ENCODE results near the gene BIRC5.
"Not testable (repeated sequence)": the region's sequence is repeated elsewhere in the genome, so short reads cannot be mapped to it uniquely, and the experiment has no call there.

The BIRC5 gene

DNA sequence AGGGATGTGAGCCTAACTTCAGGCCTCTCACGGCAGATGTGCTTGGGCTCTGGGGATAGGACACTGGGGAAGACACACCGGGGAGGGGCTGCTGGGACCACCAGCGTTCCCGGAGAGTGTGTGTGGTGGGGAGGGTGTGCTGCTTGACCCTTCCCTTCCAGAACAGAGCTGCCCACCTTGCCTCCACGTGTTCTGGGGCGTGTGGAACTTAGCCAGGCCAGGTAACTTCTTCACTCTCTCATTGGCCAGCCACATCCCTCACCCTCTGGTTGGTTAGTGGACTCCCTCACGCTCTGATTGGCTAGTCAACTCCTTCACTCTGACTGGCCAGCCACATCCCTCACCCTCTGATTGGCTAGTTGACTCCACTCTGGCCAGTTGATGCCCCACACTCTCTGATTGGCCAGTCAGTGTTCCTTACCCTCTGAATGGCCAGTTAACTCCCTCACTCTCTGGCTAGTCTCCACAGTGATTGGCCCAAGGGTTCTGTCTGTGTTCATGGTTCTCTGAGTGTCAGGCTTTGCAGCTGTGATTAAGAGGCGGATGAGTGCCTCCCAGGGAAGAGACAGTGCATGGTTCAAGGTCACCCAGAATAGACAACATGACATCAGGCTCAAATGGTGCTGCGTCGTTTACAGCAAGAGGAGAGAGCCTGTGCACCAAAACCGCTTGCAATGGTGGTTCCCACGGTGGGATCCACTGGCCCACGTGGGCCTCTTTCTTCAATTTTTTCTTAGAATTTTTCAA, 27.4 kb downstream of the BIRC5 start:
- peak; percentile 27 for DNase-seq

DNA sequence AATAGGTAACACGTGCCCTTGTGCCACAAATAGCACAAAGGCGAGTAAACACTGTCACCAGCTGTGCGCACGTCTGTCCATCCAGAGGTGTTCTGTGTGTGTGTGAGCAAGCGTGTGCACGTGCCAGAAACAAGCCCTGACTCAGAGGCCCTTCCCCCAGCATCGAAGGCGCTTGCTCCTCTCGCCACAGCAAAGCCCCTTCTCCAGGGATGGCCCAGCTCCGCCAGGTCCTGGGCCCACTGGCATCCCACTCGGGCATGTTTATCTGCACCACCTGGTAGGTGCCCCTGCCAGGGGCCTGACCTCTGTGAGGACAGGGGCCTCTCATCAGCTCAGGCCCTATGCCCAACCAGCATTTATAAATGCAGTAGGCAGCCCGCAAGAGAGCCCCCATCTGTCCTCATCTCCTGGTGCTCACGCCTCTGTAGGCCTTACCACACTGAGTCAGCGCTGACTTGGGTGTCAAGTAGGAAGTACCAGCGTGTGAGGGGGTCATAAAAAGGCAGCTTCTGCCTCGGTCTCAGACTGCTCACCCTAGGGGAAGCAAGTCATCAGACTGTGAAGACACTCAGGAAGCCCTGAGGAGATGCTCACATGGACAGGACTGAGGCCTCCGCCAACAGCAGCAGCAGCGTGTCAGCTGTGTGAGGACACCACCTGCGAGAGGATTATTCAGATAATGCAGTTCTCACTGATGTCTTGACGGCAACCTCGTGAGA, 28.1 kb downstream of the BIRC5 start:
- no peak for DNase-seq

DNA sequence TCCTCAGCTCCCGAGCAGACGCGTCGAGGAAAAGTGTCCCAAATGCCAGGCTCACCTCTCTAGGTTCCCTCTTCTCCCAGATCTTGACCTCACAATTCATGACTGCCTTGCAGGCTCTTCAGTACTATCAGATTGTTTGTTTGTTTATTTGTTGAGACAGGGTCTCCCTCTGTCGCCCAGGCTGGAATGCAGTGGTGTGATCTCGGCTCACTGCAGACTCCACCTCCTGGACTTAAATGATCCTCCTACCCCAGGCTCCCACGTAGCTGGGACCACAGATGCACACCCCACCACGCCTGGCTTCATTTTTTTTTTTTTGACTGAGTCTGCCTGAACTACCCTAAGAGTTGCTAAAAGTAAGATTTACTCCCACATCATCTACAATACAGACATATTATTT, 33.3 kb downstream of the BIRC5 start:
- DNase-seq: no peak

DNA sequence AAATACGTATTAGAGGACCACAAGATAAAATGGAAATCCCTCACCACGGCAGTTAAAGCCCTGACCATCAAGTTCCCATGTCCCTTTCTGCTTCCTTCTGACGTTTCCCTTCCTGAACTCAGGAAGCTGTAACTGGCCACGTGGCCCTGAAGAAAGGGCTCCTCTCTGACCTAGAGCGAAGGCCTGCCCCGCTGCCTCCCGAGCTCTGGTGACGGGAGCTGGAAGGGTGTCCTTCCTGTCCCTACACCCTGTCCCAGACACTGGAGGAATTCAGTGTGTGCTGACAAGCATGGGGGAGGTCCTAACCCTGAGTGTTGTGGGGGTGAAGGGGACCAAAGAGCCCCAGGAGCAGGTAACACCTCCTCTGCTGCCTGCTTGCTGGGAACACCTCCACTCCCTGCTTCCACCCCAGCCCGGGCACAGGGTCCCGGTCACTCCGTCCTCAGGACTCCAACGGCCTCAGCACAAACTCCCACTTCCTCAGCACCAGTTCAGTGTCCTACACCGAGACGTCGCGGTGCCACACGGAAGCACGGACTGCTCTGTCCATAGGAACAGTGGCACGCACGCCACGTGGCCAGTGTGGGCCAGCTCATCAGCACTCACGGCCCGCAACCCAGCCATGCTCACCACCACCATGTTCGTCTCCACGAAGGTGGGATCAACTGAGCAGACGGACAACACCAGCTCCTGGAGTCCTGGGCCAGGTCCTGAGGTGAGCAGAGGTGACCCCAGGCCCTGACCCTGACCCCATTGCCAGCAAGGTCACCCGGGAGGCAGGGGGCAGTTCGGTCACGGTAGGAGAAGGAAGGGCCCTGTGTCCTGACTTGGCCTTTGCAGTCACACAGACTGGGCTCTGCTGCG, 34.2 kb downstream of the BIRC5 start:
- no peak for DNase-seq

DNA sequence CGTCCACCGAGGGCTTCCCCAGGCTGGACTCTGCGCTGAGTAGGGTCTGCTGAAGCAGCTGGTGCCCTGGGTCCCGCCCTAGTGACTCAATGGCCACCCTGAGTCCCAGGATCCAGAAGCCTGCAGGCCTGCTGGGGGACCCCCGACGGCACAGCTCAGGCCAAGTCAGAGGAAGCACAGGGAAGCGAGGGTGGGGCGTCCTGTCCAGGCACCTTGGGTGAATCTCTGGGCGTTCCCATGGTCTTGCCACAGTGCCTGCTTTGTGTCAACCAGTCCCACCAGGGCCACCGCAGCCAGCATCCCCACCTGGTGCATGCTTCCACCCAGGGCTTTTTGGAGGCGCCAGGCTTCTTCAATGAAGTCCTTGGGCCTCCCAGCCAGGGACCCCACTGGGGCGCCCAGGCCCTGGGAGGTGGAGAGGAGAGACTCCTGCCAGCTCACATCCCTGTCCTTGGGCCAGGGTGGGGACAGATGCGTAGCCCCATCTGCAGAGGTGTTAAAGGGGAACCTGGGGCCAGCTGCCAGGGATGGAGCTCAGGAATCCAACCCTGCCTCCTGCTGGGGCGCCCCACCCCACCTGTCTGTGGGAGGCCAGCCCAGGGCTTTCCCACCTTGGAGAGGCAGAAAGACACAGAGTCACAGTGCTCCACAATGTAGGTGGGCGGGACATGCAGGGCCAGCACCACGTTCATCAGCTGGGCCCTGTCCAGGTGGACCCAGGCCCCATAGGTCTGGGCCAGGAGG, 35.2 kb downstream of the BIRC5 start:
- DNase-seq: no peak

DNA sequence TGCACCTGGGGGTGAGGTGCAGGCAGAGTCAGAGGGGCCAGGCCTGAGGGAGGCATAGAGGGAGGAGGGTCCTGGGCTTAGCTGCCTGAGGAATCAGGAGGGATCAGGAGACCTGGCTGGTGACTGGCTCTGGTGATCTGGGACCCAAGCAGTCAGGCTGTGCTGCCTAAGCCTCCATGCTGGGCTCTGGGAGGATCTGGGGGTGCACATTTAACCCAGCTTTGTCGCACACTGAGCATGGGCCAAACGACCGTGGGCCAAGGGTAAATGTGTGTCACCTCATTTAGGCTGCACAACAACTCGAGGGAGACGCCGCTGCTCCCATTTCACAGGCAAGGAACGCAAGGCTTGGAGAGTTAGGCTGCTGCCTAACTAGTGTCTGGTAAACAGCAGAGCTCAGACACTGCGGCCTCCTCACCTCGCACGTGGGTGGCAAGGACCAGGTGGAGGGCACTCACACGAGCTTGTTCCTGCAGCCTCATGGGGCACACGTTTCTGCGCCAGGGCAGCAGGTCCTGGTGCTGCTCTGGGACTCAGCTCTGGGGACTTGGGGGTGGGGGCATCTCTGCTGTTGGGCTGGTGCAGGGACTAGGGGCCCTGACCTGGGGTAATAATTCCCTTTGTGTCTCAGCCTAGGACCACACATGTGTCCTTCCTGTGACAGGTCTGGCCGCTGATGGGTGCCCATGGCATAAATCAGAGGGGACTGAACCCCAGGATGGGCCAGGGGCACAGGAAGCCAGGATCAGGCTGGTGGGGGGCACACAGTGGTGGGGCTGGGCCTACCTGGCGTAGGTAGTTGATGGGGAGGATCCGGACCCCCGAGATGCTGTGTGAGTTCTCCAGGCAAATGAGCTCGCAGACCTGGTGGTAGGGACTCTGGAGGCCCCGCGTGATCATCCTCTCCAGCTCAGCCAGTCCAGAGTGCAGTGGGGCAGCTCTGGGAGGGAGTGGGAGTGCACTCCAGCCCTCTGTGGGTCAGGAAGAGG, 36.1 kb downstream of the BIRC5 start:
- no peak for DNase-seq

DNA sequence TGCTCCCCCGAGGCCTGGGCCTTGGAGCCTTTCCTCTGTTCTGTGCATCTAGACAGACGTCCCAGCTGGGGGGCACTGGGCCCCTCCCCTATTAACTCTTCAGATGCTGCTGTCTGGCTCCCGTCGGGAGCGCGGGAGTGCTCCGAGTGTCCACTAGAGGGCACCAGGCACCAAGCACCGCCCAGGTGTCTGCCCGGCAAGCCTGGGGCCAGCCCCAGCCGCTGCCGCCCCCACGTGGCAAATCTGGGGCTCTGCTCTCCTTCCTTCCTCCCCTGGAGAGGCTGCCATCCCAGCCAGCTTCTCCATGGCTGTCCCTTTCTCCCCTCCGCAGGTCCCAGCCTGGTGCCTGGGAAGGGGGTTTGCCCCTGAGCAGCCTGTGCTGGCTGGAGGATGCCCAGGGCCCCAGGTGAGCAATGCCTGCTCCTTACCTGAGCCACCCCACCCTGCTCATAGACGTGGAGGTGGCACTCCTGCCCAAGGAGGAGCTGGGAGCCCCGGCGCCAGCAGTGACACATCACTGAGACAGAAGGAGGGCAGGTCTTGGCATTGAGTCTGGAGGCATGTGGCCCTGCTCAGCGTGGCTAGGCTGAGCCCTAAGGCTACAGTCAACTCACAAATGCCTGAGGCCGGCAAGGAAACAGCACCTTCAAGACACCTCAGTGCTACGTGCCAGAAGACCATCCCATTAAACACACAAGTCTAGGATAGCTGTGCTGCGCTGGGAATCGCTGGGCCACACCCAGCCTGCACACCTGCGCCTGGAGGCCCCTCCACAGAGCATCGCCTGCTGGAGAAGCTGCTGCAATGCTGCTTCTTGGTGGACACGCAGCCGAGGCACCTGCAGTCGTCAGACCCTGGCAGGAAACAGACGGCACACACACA, 37.1 kb downstream of the BIRC5 start:
- DNase-seq: peak; percentile 73

DNA sequence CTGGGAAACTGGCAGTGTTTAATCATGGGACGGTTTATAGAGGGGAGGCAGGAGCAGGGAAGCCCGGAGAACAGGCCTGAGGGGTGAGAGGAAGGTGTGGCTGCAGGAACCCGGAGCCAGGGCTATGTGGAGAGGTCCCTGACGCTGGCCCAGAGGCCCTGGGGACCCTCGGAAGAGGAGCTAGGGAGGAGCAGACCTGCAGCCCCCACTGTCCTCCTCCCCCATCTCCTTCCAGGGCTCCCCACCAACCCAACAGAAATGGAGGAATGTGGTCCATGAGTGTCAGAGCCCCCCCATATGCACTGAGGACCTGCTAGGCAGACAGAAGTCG, 37.7 kb downstream of the BIRC5 start:
- no peak for DNase-seq

DNA sequence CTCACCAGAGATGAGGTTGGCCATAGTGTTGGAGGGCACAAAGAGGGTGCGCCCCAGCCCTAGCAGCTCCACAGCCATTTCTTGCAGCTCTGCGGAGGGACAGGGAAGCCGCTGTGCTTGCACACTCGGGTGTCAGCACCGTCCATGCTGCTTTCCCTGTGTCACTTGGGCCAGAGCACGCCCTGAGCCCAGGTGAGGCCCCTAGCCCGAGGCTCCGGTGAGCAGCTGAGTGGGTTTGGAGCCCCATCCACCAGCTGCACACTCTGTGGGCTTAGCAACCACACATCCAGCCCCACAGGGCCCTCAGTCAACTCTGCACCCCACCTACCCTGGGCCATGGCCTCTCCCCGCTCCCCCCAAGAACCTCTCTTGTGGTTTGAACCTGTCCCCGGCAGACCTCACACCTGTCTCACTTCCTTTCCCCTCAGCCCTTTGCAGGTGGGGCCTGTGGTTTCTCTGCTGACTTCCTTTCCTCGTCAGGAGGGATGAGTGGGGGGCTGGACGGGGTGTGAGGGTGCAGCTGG, 38.1 kb downstream of the BIRC5 start:
- DNase-seq: no peak

DNA sequence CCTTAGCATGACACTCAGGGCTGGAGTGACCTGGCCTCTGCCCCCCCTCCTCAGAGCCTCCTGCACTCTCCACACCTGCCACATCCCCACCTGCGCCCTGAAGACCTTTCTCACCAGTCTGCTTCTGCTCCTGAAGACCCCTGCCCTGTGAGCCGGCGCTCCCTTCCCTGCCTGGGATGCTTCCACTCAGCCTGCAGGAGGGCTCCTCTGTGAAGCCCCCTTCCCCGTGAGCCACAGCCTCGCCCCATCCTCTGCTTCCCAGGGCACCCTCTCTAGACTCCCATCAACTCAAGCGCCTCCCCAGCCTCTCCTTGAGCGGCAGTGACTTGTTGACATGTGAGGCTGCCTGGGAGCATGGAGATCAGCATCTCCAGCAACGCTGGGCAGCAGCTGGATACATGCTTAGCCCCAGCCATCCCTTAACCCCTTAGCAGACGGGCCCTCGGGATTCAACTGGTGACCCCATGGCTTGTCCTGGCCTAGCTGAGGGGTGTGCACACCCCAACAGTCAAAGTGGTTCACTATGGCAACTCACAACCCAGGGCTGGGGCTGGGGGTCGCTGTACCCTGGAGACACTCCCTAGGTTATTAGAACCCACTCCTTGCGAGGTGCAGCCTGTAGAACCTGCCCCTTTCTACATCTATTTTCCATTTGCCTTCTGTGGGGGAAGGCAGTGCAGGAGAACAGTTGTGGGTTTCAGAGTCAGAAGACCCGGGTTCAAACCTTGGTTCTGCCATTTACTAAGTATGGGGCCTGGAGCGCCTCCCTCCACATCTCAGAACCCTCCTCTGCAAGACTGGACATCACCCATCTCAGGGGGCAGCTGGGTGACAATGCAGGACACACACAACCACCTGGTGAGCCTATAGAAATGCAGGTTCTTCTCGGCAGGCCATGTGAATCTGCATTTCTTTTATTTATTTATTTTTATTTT, 38.9 kb downstream of the BIRC5 start:
- DNase-seq: no peak

DNA sequence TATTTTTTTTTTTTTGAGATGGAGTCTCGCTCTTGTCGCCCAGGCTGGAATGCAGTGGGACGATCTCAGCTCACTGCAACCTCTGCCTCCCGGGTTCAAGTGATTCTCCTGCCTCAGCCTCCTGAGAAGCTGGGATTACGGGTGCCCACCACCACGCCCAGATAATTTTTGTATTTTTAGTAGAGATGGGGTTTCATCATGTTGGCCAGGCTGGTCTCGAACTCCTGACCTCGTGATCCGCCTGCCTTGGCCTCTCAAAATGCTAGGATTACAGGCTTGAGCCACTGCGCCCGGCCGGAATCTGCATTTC, 39.5 kb downstream of the BIRC5 start:
- not testable (repeated sequence) for DNase-seq

DNA sequence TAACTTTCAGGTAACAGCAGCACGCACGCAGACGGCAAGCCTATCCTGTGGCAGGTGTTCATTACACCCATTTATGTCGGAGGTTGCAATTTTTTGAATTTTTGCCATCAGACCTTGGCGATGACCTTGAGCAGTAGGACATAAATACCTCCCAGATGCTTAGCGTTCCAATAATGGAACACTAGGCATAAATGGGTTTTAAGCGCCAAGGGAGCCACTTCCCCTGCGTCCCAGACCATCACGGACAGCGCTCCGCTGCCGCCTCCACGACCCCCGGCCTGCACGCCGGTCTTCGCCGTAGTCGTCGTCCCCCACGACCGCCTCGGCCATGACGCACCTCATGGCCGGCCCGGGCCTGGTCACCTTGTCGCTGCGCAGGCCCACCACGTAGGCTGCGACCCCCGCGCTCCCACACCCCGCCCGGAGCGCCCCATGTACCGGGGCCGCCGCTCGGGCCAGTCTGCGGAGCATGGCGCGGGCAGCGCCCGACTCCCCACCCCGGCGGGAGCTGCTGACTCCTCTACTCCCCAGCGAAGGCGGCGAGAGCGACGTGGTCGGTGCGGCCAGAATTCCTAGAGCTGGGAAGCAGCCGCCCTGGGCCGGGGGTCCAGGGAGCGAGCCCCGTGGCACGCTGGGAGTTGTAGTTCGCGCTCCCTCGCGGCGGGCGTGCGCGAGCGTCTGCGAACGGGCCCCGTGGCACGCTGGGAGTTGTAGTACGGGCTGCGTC, 40.1 kb downstream of the BIRC5 start:
- peak; percentile 49 for DNase-seq

DNA sequence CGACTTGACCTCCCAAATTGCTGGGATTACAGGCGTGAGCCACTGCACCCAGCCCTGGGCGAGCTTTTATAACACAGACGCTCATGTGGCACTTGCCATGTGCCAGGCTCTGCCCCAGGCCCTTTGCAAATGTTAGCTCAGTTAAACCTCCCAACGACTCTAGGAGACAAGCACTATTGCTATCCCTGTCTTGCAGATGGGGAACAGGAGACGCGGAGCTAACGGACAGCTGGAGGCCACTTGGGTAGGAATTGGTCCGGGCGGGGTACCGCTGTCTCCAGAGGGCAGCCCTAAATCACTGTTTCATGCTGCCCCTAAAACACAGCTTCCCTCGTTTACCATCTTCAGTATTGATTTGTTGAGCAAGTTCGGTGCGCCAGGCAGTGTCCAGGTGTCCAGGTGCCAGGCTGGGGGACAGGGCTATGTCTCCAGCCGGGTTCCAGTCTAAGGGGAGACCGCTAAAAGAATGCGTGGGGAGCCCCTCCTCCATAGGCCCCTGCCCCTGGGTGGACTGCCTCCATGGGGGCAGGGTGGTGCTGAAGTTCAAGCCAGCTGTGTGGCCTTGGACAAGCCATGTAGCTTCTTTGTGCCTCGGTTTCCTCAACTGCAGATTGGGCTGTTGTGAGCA, 41.1 kb downstream of the BIRC5 start:
- DNase-seq: no peak

DNA sequence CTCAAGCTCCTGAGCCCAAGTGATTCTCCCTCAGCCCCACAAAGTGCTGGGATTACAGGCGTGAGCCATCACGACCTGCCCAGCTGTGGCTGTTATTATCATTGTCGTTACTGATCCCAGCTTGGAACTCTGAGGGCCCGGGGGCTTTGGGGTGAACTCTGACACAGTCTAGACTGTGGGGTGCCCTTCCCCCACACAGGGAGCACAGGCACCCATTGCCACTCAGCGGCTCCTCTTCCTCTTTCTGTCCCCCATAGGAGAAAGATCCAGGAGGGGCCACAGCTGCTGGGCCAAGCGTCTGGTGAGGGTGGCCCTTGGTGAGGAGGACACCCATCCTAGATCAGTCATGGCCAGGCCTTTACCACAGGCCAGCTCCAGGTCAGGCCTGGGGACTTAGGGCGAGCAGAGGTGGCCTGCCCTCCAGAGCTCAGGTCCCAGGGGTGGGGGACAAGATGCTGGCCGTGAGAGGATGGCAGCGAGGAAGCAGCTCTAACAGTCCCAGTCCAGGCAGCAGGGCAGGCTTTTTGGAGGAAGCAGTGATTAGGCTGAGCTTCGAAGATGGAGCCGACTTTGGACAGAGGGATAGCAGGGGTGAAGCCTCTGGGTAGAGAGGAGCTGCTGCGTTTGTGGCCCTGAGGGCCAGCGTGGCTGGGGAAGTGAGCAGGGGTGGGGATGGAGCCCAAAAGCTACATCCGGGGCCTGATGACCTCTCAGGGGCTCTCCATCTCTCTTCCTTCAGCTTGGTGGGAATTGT, 42.1 kb downstream of the BIRC5 start:
- DNase-seq: no peak

DNA sequence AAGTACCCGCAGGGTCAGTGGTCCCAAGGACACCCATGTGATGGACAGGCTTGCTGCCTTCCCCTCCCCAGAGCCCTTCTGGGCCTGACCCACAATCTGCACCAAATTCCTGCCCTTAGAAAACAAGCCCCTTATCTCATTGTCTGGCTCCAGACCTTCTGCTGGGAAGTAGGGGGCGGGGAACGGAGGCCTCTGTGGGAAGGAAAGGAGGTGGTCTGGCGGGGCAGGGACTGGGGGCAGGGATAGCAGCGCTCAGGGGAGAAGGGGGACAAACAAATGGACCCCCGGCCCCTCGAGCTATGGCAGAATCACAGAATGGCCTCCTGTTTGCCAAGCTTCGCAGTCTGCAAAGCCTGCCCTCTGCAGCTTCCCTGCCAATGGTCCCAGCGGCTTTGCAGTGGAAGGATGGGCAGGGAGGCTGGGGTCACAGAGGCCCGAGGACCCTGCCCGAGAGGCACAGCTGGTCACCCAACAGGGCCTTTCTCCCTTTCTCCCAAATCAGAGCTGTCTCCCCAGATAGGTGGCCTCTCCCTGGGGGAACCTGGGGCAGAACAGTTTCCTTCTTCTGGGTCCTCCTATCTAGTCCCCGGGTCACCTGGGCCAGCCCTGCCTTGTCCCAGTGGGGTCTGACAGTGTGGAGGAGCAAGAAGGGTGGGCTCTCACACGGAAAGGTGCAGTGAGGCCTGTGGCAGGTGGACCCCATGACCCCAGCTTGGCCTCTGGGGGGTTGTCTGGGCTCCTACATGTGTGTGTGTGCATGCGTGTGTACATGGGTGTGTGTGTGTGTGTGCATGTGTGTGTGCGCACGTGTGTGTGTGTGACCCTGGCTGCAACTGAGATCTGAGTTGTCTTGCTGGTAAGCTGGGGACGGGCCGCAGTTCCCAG, 42.9 kb downstream of the BIRC5 start:
- DNase-seq: no peak

DNA sequence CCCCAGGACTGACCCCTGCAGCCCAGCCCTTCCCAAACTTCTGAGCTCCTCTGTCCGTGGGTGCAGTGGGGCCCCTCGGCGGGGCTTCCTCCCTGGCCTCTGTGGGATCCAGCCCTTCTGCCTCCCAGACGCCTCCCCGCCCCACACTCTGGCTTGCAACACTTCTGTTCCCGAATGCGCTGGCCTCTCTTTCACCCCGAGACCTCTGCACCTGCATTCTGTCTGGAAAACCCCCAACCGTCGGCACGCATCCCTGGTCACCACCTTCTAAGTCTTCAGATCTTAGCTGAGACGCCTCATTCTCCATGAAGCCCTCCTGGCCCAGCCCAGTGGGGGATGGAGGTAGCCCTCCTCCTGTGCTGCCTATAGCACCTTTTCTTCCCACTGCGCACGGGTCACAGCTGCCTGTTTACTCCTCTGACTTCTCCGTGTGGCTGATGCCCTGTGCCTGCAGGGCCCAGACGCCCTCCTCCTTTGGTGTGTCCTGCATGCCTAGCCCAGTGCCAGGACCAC, 43.8 kb downstream of the BIRC5 start:
- no peak for DNase-seq

Data from NCI-H2029 (cell line).